PFSK-1 (cell line): Measurements from ENCODE around the gene TTC12.

ENCODE experiments used
- POLR2AphosphoS5 ChIP-seq: IDR thresholded peaks from 2 replicates; pipeline ENCODE4 v1.6.1; 2012; ENCODE audit warnings: low read depth, mild to moderate bottlenecking, control low read depth, low read length, moderate library complexity
- REST ChIP-seq, 2 experiments: IDR thresholded peaks; 2 replicates each; pipeline versions ENCODE4 v1.6.1 to v1.8.0; 2011 to 2012; ENCODE audit warnings: low read depth in 2 of 2, low read length in 2 of 2, control low read depth in 1 of 2, inconsistent platforms in 1 of 2, mild to moderate bottlenecking in 1 of 2, moderate library complexity in 1 of 2; ENCODE audit not compliant: insufficient read depth in 1 of 2

- TF ChIP-seq POLR2AphosphoS5 (no peak), REST (IDR thresholded peaks at IDR 0.05; ENCODE audit: insufficient read depth in 1 of 2, low read depth in 2 of 2, low read length in 2 of 2) (no peak)
These were observed 79.2 kb downstream of the TTC12 start for GRCh38 chr11:113393501-113393985.
